SK-N-SH (cell line): ENCODE measurements around the gene PRICKLE1. TPM values are rescaled to one million over a fixed set of nuclear protein-coding genes. Genes with fewer than 3 reads are reported as not detected.

Source experiments
- CTCF ChIA-PET: fragments of 300-600, 350-600 bp; formaldehyde crosslinking; extraction: SDS; loops from one replicate; lab custom pipeline; 2021; lab: Yijun Ruan, JAX
- POLR2A ChIA-PET: fragments of 350-600 bp; sonication (Branson Sonifier 250); formaldehyde crosslinking; extraction: SDS; loops from one replicate; lab custom pipeline; 2020; ENCODE audit warnings: antibody characterized with exemption, inconsistent platforms; lab: Yijun Ruan, JAX
- DNase-seq: peaks from one replicate; pipeline ENCODE4 v3.0.0; 2012
- H2AFZ ChIP-seq: fragments of 200-600 bp; sonication (generic); 2 replicates; pipeline ENCODE4 v1.8.1; 2016; ENCODE audit warnings: antibody characterized with exemption, mild to moderate bottlenecking, low read depth
- H3F3A ChIP-seq: fragments of 200-600 bp; sonication (generic); replicated peaks from 2 replicates; pipeline ENCODE3; 2016; ENCODE audit warnings: antibody characterized with exemption, mild to moderate bottlenecking; ENCODE audit not compliant: insufficient read depth
- H3K27ac ChIP-seq, 2 experiments: fragments of 200-500 bp in 1 of 2; fragments of 200-600 bp in 1 of 2; sonication (Bioruptor generic) in 1 of 2; sonication (generic), shearing (Covaris generic) in 1 of 2; 2 replicates each; pipeline versions ENCODE4 v1.5.1 to v1.6.1; 2014 to 2016; ENCODE audit warnings: low read depth in 2 of 2, inconsistent platforms in 1 of 2, low read length in 1 of 2, mild to moderate bottlenecking in 1 of 2, mixed read lengths in 1 of 2
- H3K27me3 ChIP-seq: fragments of 200-600 bp; sonication (generic), shearing (Covaris generic); 2 replicates; pipeline ENCODE4 v1.6.1; 2016; ENCODE audit warnings: mixed run types; ENCODE audit not compliant: insufficient read depth
- H3K36me3 ChIP-seq, 2 experiments: fragments of 200-500 bp in 1 of 2; fragments of 200-600 bp in 1 of 2; sonication (Bioruptor generic) in 1 of 2; sonication (generic) in 1 of 2; replicated peaks in 1 of 2; 2 replicates each; pipeline versions ENCODE3 to v1.5.1; 2014 to 2016; ENCODE audit warnings: low read length in 1 of 2, mild to moderate bottlenecking in 1 of 2; ENCODE audit not compliant: insufficient read depth in 2 of 2, control insufficient read depth in 1 of 2
- H3K4me1 ChIP-seq, 2 experiments: fragments of 200-500 bp in 1 of 2; fragments of 200-600 bp in 1 of 2; sonication (Bioruptor generic) in 1 of 2; sonication (generic), shearing (Covaris generic) in 1 of 2; 2 replicates each; pipeline versions ENCODE4 v1.5.1 to v1.6.1; 2014 to 2016; ENCODE audit warnings: low read depth in 1 of 2, low read length in 1 of 2, mixed run types in 1 of 2; ENCODE audit not compliant: insufficient read depth in 2 of 2, control insufficient read depth in 1 of 2
- H3K4me2 ChIP-seq: fragments of 200-600 bp; sonication (generic), shearing (Covaris generic); 2 replicates; pipeline ENCODE4 v1.6.1; 2017; ENCODE audit warnings: mixed run types
- H3K4me3 ChIP-seq, 2 experiments: fragments of 200-500 bp in 1 of 2; fragments of 200-600 bp in 1 of 2; sonication (Bioruptor generic) in 1 of 2; sonication (generic), shearing (Covaris generic) in 1 of 2; 2 replicates each; pipeline versions ENCODE4 v1.5.1 to v1.8.1; 2014 to 2016; ENCODE audit warnings: low read depth in 2 of 2, inconsistent platforms in 1 of 2, low read length in 1 of 2, mild to moderate bottlenecking in 1 of 2, mixed read lengths in 1 of 2, moderate library complexity in 1 of 2
- H3K79me2 ChIP-seq: fragments of 200-600 bp; sonication (generic); 2 replicates; pipeline ENCODE4 v1.8.1; 2017; ENCODE audit warnings: mild to moderate bottlenecking; ENCODE audit not compliant: insufficient read depth
- H3K9ac ChIP-seq: fragments of 200-600 bp; sonication (generic); 2 replicates; pipeline ENCODE4 v1.6.1; 2017; ENCODE audit warnings: mixed run types
- H3K9me2 ChIP-seq: fragments of 200-600 bp; sonication (generic); 2 replicates; pipeline ENCODE4 v1.6.1; 2017; ENCODE audit warnings: mixed run types
- H3K9me3 ChIP-seq: fragments of 200-600 bp; sonication (generic); 2 replicates; pipeline ENCODE4 v1.6.1; 2017; ENCODE audit warnings: mixed run types, mild to moderate bottlenecking, moderate library complexity
- H4K20me1 ChIP-seq: fragments of 200-600 bp; sonication (generic); 2 replicates; pipeline ENCODE4 v1.6.1; 2017; ENCODE audit warnings: mild to moderate bottlenecking, mixed run types; ENCODE audit not compliant: insufficient read depth
- FOSL2 ChIP-seq: IDR thresholded peaks from 2 replicates; pipeline ENCODE4 v1.4.0; 2012; ENCODE audit warnings: low read depth, mild to moderate bottlenecking, moderate library complexity, borderline replicate concordance
- FOXJ3 ChIP-seq: sonication (generic); formaldehyde crosslinking; IDR thresholded peaks from 2 replicates; pipeline ENCODE4 v1.5.1; 2020; ENCODE audit warnings: mild to moderate bottlenecking, missing genetic modification reagents
- FOXM1 ChIP-seq: IDR thresholded peaks from 2 replicates; pipeline ENCODE4 v1.4.0; 2012; ENCODE audit warnings: low read depth, mild to moderate bottlenecking
- GATA2 ChIP-seq: sonication (generic); formaldehyde crosslinking; IDR thresholded peaks from 2 replicates; pipeline ENCODE4 v1.5.0; 2020; ENCODE audit warnings: mild to moderate bottlenecking, missing genetic modification reagents
- JUND ChIP-seq: IDR thresholded peaks from 2 replicates; pipeline ENCODE4 v1.4.0; 2012
- MEF2A ChIP-seq: IDR thresholded peaks from 2 replicates; pipeline ENCODE4 v1.4.0; 2012; ENCODE audit warnings: low read depth, borderline replicate concordance
- NFIC ChIP-seq: IDR thresholded peaks from 2 replicates; pipeline ENCODE4 v1.4.0; 2012; ENCODE audit warnings: borderline replicate concordance
- RCOR1 ChIP-seq: fragments of 150-350 bp; IDR thresholded peaks from 2 replicates; pipeline ENCODE4 v1.6.1; 2017; ENCODE audit warnings: antibody characterized with exemption, low read length
- RXRA ChIP-seq: IDR thresholded peaks from 2 replicates; pipeline ENCODE4 v1.4.0; 2012; ENCODE audit warnings: low read depth, mild to moderate bottlenecking, borderline replicate concordance
- SIN3A ChIP-seq: IDR thresholded peaks from 2 replicates; pipeline ENCODE4 v1.6.1; 2012; ENCODE audit warnings: low read depth, mild to moderate bottlenecking, low read length, moderate library complexity, borderline replicate concordance
- TCF12 ChIP-seq: IDR thresholded peaks from 2 replicates; pipeline ENCODE4 v1.4.0; 2012
- TEAD4 ChIP-seq: IDR thresholded peaks from 2 replicates; pipeline ENCODE4 v1.4.0; 2012; ENCODE audit warnings: mild to moderate bottlenecking, borderline replicate concordance; ENCODE audit not compliant: insufficient read depth
- YY1 ChIP-seq: IDR thresholded peaks from 2 replicates; pipeline ENCODE4 v1.4.0; 2012; ENCODE audit warnings: low read depth, mild to moderate bottlenecking
- WGBS: methylation state at CpG from one replicate; pipeline ENCODE4 v1.1.6; 2017; ENCODE audit warnings: low lambda C conversion rate; 5-methylcytosine and 5-hydroxymethylcytosine counted together
- polyA plus RNA-seq, 3 experiments: library from polyadenylated mRNA; depleted of rRNA; stranded (reverse); fragments of >200 nt; gene quantifications; 2 replicates each; pipeline ENCODE4 v1.2.3, GENCODE V29; 2012
- TF ChIP-seq, protein P1 (sequence below): fragments of 150-350 bp; IDR thresholded peaks from 2 replicates; pipeline ENCODE4 v1.6.1; 2016; ENCODE audit warnings: mild to moderate bottlenecking, low read depth, low read length
- TF ChIP-seq, protein P2 (sequence below): fragments of 150-350 bp; IDR thresholded peaks from 2 replicates; pipeline ENCODE4 v1.6.1; 2017; ENCODE audit warnings: antibody characterized with exemption, low read length, low read depth, borderline replicate concordance
- TF ChIP-seq, protein P3 (sequence below): IDR thresholded peaks from 2 replicates; pipeline ENCODE4; 2012
- TF ChIP-seq, protein P4 (sequence below): IDR thresholded peaks from 2 replicates; pipeline ENCODE4 v1.4.0; 2012; ENCODE audit warnings: low read depth
- TF ChIP-seq, protein P5 (sequence below): IDR thresholded peaks from 2 replicates; pipeline ENCODE4 v1.6.1; 2012; ENCODE audit warnings: mild to moderate bottlenecking, low read depth, low read length, moderate library complexity
- TF ChIP-seq, protein P6 (sequence below): IDR thresholded peaks from 2 replicates; pipeline ENCODE4 v1.4.0; 2012; ENCODE audit warnings: low read depth, borderline replicate concordance

PRICKLE1 gene
- polyA plus RNA-seq, 1 of the 3 experiments (the other 2 are of a cell fraction): 1.2 TPM

DNA sequence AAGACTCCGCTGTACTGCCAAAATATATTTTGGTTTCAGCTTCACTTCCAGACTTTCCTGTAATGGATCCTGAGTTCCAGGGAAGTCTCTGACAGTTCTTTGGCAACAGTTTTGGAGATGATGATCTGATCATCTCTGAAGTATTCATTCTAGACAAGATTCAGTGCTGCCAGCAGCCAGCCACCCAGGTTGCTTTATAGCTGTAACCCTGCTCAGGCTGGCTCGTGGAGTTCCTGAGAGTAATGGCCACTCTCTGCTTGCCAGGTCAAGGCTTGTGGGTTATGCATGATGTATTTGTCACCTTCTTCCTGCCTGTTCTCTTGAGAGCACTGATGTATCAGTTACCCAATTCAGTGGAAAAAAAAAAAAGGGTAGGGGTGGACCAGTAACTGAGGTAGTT, 139.3 kb downstream of the PRICKLE1 start:
- Histone ChIP-seq H3K79me2 (no peaks in the 10 kb centered on the region), H3K4me1 (peaks cover 4 to 6% of the 10 kb centered on the region in 2 experiments; a peak in 3 of 4 replicates), H4K20me1 (no peaks in the 10 kb centered on the region), H3K36me3 (peaks cover 14 to 17% of the 10 kb centered on the region in 2 experiments), H3K27me3 (no peaks in the 10 kb centered on the region), H2AFZ (no peak overlapping the region), H3K4me2 (no peak overlapping the region), H3K9ac (no peak overlapping the region), H3F3A (peaks cover 4% of the 10 kb centered on the region), H3K9me2 (no peaks in the 10 kb centered on the region), H3K4me3 (no peak overlapping the region), H3K27ac (no peak overlapping the region), H3K9me3 (no peaks in the 10 kb centered on the region)
- DNase-seq: no peak
- ChIA-PET CTCF (no interaction called here), POLR2A (no interaction called here)
- peak; percentile 71 for TF ChIP-seq NFIC
- no peak for TF ChIP-seq SIN3A
- no peak for TF ChIP-seq GATA2 (CRISPR knock-in tag)
- peak; percentile 23; the same call in 1 of the 2 replicates for TF ChIP-seq TCF12
- TF ChIP-seq, protein P1, sequence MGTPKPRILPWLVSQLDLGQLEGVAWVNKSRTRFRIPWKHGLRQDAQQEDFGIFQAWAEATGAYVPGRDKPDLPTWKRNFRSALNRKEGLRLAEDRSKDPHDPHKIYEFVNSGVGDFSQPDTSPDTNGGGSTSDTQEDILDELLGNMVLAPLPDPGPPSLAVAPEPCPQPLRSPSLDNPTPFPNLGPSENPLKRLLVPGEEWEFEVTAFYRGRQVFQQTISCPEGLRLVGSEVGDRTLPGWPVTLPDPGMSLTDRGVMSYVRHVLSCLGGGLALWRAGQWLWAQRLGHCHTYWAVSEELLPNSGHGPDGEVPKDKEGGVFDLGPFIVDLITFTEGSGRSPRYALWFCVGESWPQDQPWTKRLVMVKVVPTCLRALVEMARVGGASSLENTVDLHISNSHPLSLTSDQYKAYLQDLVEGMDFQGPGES: no peak
- TF ChIP-seq FOXM1: no peak
- TF ChIP-seq MEF2A: no peak
- TF ChIP-seq, protein P2, sequence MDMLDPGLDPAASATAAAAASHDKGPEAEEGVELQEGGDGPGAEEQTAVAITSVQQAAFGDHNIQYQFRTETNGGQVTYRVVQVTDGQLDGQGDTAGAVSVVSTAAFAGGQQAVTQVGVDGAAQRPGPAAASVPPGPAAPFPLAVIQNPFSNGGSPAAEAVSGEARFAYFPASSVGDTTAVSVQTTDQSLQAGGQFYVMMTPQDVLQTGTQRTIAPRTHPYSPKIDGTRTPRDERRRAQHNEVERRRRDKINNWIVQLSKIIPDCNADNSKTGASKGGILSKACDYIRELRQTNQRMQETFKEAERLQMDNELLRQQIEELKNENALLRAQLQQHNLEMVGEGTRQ: no peak
- TF ChIP-seq JUND: peak; percentile 23; the same call in 1 of the 2 replicates
- TF ChIP-seq, protein P3, sequence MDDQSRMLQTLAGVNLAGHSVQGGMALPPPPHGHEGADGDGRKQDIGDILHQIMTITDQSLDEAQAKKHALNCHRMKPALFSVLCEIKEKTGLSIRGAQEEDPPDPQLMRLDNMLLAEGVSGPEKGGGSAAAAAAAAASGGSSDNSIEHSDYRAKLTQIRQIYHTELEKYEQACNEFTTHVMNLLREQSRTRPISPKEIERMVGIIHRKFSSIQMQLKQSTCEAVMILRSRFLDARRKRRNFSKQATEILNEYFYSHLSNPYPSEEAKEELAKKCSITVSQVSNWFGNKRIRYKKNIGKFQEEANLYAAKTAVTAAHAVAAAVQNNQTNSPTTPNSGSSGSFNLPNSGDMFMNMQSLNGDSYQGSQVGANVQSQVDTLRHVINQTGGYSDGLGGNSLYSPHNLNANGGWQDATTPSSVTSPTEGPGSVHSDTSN: peak; percentile 71
- TF ChIP-seq YY1: no peak
- WGBS: 49% methylated on average over 2 of the region's 2 CpGs

DNA sequence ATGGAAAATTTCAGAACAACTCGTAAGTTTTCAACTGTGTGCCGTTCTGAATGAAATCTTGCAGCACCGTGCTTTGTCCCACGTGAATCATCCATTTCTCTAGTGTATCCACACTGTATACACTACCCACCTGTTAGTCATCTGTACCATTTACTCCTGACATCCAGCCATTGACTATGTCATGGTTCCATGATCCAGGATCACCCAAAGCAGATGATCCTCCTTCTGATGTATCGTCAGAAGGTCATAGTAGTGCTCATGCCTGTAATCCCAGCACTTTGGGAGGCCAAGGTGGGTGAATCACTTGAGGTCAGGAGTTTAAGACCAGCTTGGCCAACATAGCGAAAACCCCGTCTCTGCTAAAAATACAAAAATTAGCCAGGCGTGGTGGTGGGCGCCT, 140.7 kb downstream of the PRICKLE1 start:
- no peaks in the 10 kb centered on the region for H3K79me2 ChIP-seq
- no peaks in the 10 kb centered on the region for H3K9me3 ChIP-seq
- no peaks in the 10 kb centered on the region for H3K27me3 ChIP-seq
- no peaks in the 10 kb centered on the region for H4K20me1 ChIP-seq
- H3K9ac ChIP-seq: no peak overlapping the region
- no peaks in the 10 kb centered on the region for H3K9me2 ChIP-seq
- DNase-seq: no peak
- H3F3A ChIP-seq: peaks cover 4% of the 10 kb centered on the region
- no peak overlapping the region for H3K27ac ChIP-seq
- POLR2A ChIA-PET: no interaction called here
- 97% methylated on average over 5 of the region's 9 CpGs for WGBS
- no peak overlapping the region for H3K4me2 ChIP-seq
- H3K36me3 ChIP-seq: peaks cover 18 to 22% of the 10 kb centered on the region in 2 experiments
- no peak overlapping the region for H3K4me3 ChIP-seq
- H2AFZ ChIP-seq: no peak overlapping the region
- CTCF ChIA-PET: no interaction called here
- peaks cover 4 to 6% of the 10 kb centered on the region in 2 experiments; a peak in 3 of 4 replicates for H3K4me1 ChIP-seq
- no peak for TF ChIP-seq RXRA
- TF ChIP-seq, protein P4, sequence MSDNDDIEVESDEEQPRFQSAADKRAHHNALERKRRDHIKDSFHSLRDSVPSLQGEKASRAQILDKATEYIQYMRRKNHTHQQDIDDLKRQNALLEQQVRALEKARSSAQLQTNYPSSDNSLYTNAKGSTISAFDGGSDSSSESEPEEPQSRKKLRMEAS: no peak
- TF ChIP-seq TEAD4: no peak
- TF ChIP-seq, protein P5, sequence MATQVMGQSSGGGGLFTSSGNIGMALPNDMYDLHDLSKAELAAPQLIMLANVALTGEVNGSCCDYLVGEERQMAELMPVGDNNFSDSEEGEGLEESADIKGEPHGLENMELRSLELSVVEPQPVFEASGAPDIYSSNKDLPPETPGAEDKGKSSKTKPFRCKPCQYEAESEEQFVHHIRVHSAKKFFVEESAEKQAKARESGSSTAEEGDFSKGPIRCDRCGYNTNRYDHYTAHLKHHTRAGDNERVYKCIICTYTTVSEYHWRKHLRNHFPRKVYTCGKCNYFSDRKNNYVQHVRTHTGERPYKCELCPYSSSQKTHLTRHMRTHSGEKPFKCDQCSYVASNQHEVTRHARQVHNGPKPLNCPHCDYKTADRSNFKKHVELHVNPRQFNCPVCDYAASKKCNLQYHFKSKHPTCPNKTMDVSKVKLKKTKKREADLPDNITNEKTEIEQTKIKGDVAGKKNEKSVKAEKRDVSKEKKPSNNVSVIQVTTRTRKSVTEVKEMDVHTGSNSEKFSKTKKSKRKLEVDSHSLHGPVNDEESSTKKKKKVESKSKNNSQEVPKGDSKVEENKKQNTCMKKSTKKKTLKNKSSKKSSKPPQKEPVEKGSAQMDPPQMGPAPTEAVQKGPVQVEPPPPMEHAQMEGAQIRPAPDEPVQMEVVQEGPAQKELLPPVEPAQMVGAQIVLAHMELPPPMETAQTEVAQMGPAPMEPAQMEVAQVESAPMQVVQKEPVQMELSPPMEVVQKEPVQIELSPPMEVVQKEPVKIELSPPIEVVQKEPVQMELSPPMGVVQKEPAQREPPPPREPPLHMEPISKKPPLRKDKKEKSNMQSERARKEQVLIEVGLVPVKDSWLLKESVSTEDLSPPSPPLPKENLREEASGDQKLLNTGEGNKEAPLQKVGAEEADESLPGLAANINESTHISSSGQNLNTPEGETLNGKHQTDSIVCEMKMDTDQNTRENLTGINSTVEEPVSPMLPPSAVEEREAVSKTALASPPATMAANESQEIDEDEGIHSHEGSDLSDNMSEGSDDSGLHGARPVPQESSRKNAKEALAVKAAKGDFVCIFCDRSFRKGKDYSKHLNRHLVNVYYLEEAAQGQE: no peak
- no peak for TF ChIP-seq FOXJ3
- TF ChIP-seq RCOR1: no peak
- TF ChIP-seq, protein P6, sequence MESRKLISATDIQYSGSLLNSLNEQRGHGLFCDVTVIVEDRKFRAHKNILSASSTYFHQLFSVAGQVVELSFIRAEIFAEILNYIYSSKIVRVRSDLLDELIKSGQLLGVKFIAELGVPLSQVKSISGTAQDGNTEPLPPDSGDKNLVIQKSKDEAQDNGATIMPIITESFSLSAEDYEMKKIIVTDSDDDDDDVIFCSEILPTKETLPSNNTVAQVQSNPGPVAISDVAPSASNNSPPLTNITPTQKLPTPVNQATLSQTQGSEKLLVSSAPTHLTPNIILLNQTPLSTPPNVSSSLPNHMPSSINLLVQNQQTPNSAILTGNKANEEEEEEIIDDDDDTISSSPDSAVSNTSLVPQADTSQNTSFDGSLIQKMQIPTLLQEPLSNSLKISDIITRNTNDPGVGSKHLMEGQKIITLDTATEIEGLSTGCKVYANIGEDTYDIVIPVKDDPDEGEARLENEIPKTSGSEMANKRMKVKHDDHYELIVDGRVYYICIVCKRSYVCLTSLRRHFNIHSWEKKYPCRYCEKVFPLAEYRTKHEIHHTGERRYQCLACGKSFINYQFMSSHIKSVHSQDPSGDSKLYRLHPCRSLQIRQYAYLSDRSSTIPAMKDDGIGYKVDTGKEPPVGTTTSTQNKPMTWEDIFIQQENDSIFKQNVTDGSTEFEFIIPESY: no peak
- no peak for TF ChIP-seq MEF2A
- TF ChIP-seq FOSL2: no peak
